NCI-H1417 treated with DMSO at 0.1 percent for 48 hours (cell line): ENCODE measurements around the gene LCOR.

ENCODE experiments used
- DNase-seq: peaks from one replicate; lab custom pipeline; 2025; lab: John Stamatoyannopoulos, UW

LCOR gene

DNA sequence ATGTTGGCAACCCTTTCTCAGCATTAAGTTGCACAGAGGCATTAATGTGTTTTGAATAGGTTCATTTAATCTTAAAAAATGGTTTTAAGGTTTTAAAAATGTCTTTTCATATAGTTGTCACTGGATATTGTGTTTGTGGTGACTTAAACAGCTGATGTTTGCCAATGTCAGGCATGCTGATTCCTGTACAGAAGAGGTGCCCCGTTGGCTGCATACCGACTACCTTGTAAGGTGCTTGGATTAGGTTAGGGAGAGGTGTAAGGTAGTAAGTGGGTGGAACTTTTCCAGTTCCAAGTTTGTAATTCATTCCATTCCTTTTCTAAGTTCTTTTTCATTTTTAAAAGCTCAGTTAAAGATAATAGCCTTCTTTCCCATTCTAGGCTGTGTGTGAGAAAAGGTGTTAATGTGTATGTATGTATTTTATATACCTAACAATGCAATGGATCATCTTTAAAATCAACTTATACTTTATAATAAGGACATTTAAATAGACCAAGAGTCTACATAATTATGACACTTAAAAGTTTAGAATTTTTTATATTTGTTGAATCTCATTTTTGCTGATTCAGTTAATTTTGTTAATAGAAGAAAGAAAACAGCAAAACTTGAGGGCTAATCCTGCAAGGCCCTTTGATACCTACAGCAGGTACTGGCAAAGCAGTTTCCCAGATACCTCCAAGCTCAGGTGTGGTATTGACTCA lies 155.2 kb downstream of the LCOR start:
- DNase-seq: no peak

DNA sequence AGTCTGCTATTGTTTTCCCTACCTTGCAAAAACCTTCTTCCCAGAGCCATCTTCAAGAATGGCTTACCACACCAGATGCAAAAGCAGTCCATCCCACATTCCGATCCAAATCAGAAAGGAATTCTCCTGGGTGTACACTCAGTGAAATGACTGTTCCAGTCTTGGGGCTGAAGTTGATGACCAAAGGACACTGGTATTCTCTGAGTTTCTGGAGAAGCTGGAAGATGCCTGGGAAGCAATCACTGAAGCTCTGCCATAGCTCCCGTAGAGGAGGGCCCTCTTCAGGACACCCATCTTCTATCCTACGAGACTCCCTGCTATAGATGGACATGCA lies 155.7 kb downstream of the LCOR start:
- no peak for DNase-seq

- no peak for DNase-seq
Measured at GRCh38 chr10:96988426-96988825, 156.3 kb downstream of the LCOR start.

- no peak for DNase-seq
Measured at GRCh38 chr10:96991313-96991841, 159.3 kb downstream of the LCOR start.

DNA sequence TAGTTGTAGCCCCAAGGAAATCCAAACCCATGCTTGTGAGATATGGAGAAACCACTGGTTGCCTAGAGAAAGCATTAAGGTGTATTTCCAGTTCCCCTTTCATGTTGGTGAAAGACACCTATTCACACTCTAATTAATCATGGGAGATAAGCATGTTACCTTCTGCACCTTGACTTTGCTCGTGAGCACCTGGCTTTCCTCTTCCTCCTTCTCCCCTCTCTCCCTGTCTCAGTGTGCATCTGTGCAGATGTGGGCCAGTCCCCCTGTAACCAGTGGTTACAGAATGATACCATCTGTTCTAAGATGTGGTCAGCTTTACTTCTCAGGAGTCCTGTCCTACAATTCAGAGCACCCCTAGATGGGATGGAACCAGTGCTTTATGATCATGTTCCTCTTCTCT lies 160.6 kb downstream of the LCOR start:
- DNase-seq: no peak

- no peak for DNase-seq
Measured at GRCh38 chr10:96995851-96996250, 163.8 kb downstream of the LCOR start.

DNA sequence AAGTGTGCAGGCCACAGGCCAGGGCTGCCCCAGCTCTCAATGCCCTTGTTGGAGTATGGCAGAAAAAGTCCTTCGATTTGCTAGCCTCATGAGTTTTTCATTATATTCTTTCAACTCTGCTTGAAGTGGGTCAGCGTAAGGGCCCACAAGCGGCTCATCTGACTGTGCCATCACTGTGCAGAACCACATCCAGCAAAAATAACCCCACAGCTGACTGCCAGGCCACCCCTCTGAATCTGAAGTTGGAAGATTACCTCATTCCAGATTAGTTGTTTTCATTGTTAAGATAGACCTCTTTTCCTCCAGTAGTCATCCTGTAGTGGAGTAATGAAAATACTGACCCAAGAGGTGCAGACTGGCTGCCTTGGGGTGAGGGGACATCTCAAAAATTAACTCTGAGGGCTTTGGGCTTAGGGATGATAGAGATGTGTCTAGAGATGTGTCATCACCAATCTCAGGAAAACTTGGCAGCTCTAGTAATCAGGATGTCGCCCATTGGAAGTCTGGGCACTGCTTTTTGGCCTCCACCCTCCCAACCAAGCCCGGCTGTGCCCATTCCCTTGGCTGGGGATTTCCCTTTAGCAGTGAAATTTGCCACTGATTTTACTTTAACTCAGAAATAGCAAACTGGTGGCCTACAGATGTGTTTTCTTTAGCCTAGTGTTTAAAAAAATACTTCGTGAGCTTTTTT lies 164.3 kb downstream of the LCOR start:
- DNase-seq: no peak

GRCh38 chr10:96998329-96998888 lies 166.3 kb downstream of the LCOR start:
- DNase-seq: no peak

DNA sequence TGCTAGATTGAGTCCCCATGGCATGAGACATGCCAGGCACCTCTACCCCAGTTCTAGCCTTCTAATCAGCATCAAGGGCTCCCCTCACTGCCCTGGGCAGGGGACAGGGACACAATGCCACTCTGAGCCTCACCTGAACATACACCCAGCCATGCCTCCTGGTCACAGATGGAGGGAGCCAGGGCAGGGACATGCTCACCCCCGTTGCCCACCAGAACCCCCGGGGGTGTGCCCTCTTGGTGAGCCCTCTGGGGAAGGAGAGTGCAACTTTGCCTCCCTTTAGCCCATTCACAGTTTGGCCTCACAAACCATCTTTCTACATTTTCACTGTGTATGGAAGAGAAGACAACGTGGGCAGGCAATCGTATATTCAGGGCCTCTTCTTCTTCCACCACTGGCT lies 167.2 kb downstream of the LCOR start:
- DNase-seq: no peak

DNA sequence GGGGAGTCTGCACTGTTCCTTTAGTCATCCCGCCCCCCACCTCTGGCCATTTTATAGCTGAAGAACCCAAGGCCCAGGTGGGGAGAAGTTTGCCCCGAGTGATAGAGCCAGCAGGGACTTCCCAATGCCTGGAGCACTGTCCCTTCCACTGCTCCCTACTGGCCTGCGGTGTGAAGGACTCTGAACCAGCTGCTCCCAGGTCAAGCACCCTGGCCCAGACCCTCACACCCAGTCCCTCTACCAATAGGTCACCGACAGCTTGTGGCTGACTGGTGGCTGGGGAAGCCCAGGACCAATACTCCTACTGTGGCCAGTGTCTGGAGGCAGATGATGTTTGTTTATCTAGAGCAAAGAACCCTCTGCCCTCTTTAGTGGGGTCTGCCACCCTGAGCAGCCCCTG lies 167.9 kb downstream of the LCOR start:
- DNase-seq: no peak

DNA sequence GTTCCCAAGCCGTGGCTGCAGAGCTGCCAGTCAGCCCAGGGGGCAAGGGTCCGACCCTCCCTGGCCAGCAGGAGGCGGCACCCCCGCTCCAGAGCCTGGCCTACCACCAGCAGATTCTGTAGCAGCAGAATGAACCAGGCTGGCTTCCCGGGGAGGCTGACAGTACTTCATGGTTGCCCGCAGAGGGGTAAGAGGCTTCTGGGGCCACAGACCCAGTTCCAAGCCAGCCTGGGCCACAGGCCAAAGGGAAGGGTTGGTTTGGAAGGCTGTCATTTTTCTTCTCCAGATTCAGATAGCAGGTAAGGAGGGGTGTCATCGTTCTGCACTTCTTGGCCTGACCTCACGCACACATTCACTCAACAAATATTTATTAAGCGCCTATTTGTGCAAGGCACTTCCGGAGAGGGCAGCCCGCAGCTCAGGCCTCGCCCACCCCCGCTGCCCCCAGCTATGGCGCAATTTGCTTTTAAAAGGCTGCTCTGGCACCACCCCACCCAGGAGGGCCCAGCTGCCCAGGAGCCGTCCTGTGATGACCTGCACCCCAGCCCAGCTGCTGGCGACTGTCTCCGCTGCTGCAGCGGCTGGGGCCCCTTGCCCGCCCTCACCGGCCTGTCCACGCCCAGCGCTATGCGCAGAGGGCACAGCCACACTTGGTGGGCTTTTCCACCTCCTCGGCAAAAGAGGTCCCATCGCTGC lies 168.5 kb downstream of the LCOR start:
- DNase-seq: no peak

GRCh38 chr10:97001183-97001991 lies 169.3 kb downstream of the LCOR start:
- DNase-seq: no peak

GRCh38 chr10:97002670-97003069 lies 170.6 kb downstream of the LCOR start:
- no peak for DNase-seq

GRCh38 chr10:97003151-97003803 lies 171.2 kb downstream of the LCOR start:
- no peak for DNase-seq

DNA sequence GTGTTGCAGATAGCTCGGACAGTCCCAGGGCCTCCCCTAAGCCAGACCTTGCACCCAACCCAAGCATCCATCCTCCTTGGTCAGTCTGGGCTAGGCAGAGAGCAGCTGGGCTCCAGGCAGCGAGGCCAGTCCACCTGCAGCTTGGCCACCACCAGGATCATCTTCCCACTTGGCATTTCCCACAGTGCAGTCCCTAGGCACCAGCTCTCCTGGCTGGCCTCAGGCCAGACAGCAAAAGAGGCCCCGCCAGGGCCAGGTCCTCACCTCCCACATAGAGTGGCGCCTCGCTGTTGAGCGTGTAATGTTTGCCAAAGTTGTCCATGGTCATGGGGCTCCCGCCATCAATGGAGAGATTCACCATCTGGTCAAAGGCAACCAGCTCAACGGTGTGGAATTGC lies 171.7 kb downstream of the LCOR start:
- DNase-seq: no peak

DNA sequence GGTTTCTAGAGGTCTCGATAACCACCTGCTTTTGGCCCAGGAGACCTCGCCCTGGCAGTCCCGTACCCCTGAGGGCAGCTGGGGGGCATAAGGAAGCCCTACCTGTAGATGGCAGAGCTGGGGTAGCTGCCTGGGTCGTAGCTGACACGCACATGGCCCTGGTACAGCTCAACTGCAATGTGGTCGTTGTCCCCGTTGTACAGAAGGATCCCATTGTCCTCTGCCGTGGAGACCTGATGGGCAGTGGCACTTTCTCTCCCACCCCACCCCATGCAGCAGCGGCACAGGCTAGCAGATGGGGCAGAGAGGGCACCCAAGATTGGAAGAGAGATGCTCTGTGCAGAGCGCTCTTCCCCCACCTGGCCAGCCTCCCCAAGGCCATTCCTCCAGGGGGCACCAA lies 172.5 kb downstream of the LCOR start:
- DNase-seq: no peak

DNA sequence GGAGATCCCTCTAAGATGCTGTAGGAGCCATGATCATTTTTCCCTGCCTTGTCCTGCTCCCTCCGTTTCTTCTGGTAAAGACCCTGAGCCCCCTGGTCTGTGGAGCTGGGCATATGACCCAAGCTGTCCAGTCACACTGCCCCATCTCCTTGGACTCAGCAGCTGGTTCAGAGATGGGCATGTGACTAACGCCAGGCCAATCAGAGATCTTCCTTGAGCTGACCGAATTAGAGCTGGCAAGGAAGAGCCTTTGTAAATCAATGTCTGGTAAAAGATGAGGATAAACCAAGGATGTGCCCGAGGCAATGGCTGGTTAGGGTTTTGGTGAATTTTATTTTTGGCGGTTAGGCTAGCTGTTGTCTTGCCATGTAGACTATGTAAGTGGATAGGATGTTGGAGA lies 173.3 kb downstream of the LCOR start:
- no peak for DNase-seq

GRCh38 chr10:97006364-97006763 lies 174.3 kb downstream of the LCOR start:
- DNase-seq: no peak

DNA sequence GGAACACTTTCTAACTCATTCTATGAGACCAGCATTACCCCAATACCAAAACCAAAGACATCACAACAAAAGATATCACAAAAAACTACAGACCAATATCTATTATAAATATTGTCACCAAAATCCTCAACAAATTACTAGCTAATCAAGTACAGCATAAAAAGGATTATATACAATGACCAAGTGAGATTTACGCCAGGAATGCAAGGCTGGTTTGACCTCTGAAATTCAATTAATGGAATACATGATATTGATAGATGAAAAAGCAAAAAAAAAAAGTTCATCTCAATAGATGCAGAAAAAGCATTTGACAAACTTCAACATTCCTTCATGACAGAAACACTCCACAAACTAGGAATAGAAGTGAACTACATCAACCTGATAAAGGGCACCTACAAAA lies 175.3 kb downstream of the LCOR start:
- DNase-seq: no peak

- no peak for DNase-seq
Measured at GRCh38 chr10:97010695-97011206, 178.7 kb downstream of the LCOR start.

DNA sequence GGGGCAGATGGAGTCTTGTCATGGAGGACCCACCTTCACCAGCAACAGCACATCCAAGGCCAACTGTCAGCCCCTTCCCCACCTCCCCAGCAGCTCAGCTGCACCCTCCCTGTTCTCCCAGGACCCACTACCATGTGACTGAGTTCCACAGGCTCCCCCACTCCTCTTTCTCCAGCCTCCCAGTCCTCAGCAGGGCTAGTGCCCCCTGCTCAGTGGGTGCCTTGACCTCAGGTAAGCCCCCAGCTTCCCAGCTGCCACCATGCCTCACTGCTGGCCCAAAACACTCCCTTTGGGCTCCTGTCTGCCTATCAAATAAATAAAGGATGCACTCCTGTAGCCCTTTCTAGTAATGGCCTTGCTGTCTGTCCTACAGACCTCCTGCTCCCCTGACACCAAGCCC lies 179.3 kb downstream of the LCOR start:
- DNase-seq: no peak
